Measurements from ENCODE around the gene MLX.

GRCh38 chr17:42574463-42574862 is 7.6 kb downstream of the MLX start:
- TF ChIP-seq, protein P1, sequence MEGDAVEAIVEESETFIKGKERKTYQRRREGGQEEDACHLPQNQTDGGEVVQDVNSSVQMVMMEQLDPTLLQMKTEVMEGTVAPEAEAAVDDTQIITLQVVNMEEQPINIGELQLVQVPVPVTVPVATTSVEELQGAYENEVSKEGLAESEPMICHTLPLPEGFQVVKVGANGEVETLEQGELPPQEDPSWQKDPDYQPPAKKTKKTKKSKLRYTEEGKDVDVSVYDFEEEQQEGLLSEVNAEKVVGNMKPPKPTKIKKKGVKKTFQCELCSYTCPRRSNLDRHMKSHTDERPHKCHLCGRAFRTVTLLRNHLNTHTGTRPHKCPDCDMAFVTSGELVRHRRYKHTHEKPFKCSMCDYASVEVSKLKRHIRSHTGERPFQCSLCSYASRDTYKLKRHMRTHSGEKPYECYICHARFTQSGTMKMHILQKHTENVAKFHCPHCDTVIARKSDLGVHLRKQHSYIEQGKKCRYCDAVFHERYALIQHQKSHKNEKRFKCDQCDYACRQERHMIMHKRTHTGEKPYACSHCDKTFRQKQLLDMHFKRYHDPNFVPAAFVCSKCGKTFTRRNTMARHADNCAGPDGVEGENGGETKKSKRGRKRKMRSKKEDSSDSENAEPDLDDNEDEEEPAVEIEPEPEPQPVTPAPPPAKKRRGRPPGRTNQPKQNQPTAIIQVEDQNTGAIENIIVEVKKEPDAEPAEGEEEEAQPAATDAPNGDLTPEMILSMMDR (IDR thresholded peaks at IDR 0.05; ENCODE audit: insufficient read depth, low read length, poor library complexity, severe bottlenecking): no peak
- no peak for TF ChIP-seq EZH2phosphoT487 (conservative IDR thresholded peaks at IDR 0.05; ENCODE audit: low read length)

Data from SU-DHL-6 (cell line).